Right cardiac atrium (tissue), 5 donors: ENCODE measurements around the gene SLC9A5. TPM values are rescaled to one million over a fixed set of nuclear protein-coding genes. Genes with fewer than 3 reads are reported as not detected.

Source experiments
- ATAC-seq, 2 donors: fragments of 200-7000 bp; cut with Tn5 transposase; one replicate each; pipeline versions ENCODE4 v1.8.0 to v1.9.1; 2020; ENCODE audit warnings: moderate library complexity in 2 of 2, mild to moderate bottlenecking in 1 of 2
- DNase-seq, 3 donors: peaks; one replicate each; pipeline ENCODE4 v3.0.0-alpha.2; 2020
- H3K27ac ChIP-seq: one replicate; pipeline ENCODE4 v1.5.1; 2013; ENCODE audit warnings: mild to moderate bottlenecking, low read length, control low read depth, moderate library complexity
- H3K27me3 ChIP-seq: one replicate; pipeline ENCODE4 v1.6.1; 2013; ENCODE audit not compliant: control insufficient read depth, insufficient read depth
- H3K4me1 ChIP-seq: one replicate; pipeline ENCODE4 v1.6.1; 2013; ENCODE audit warnings: low read length; ENCODE audit not compliant: control insufficient read depth, insufficient read depth
- H3K4me3 ChIP-seq: one replicate; pipeline ENCODE4 v1.5.1; 2013; ENCODE audit warnings: low read length, control low read depth
- H3K9me3 ChIP-seq: one replicate; pipeline ENCODE4 v1.6.1; 2013; ENCODE audit warnings: low read length; ENCODE audit not compliant: control insufficient read depth
- WGBS: extraction: QIAGEN DNeasy Blood & Tissue Kit; methylation state at CpG from one replicate; pipeline ENCODE4 v1.1.7; 2013; 5-methylcytosine and 5-hydroxymethylcytosine counted together
- intact Hi-C, 4 donors: fragments of 100-400 bp; cut with DNase I; formaldehyde crosslinking; loops; one replicate each; pipeline versions ENCODE4 v1.11.0 to v1.14.0; 2022 to 2023
- polyA plus RNA-seq: library from polyadenylated mRNA; stranded (reverse); fragments of 200-250 nt; gene quantifications from one replicate; pipeline ENCODE4 v1.2.3, GENCODE V29; 2013
- total RNA-seq, 4 donors: library from RNA; stranded (reverse); fragmentation: NEBNext Ultra II Directional; extraction: Animal tissue kit (Norgen Biotek cat#: 25700); gene quantifications; one replicate each; pipeline ENCODE4 v1.2.1, GENCODE V29; 2021
- donor health status: healthy with polysubstance abuse.
- donor health status: DM: no; HTN: yes; CAD: no.
- donor health status: DM: no; HTN: no; CAD: no.
- donor health status: DM: no; HTN: yes; CAD: no; lungs with severe emphysema.
- donor health status: DM: yes; HTN: yes; CAD: no.

SLC9A5 gene
- total and polyA plus RNA-seq, 5 donors = 1.9 to 2.9 (median 2.3) TPM

- H3K4me3 ChIP-seq = no peak overlapping the region
- no peak overlapping the region for H3K27ac ChIP-seq
- no peaks in the 10 kb centered on the region for H3K27me3 ChIP-seq
- intact Hi-C loops = loop anchor here in 1 of 4 donors (10.0 kb wide), 1 partner anchor 120 kb away; no protein-coding TSS in a partner anchor
- H3K9me3 ChIP-seq = no peaks in the 10 kb centered on the region
- H3K4me1 ChIP-seq = no peaks in the 10 kb centered on the region
- DNase-seq (peak in 1 of 3 donors; percentile 78), ATAC-seq (peak; percentile 50 to 53)
- 76% methylated on average over 34 of the region's 34 CpGs for WGBS
Observed at GRCh38 chr16:67284699-67285646, 36.2 kb downstream of the SLC9A5 start.

GRCh38 chr16:67286441-67287235 is 37.9 kb downstream of the SLC9A5 start:
- Histone ChIP-seq H3K27me3 (no peaks in the 10 kb centered on the region), H3K4me1 (no peaks in the 10 kb centered on the region), H3K4me3 (no peak overlapping the region), H3K9me3 (no peaks in the 10 kb centered on the region), H3K27ac (no peak overlapping the region)
- ATAC-seq (no peak), DNase-seq (no peak)
- intact Hi-C loops = loop anchor here in 1 of 4 donors (10.0 kb wide), 1 partner anchor 118 kb away; no protein-coding TSS in a partner anchor
- WGBS = 90% methylated on average over 28 of the region's 28 CpGs

- H3K27me3 ChIP-seq = no peaks in the 10 kb centered on the region
- no peak overlapping the region for H3K4me3 ChIP-seq
- DNase-seq (no peak), ATAC-seq (no peak)
- intact Hi-C loops = loop anchor here in 1 of 4 donors (10.0 kb wide), 1 partner anchor 117 kb away; no protein-coding TSS in a partner anchor
- H3K4me1 ChIP-seq = no peaks in the 10 kb centered on the region
- no peaks in the 10 kb centered on the region for H3K9me3 ChIP-seq
- H3K27ac ChIP-seq = no peak overlapping the region
- 94% methylated on average over 14 of the region's 14 CpGs for WGBS
Observed at GRCh38 chr16:67287960-67288359, 39.2 kb downstream of the SLC9A5 start.

GRCh38 chr16:67291461-67291860 is 42.7 kb downstream of the SLC9A5 start:
- Histone ChIP-seq H3K9me3 (no peaks in the 10 kb centered on the region), H3K27ac (no peak overlapping the region), H3K4me3 (no peak overlapping the region), H3K27me3 (no peaks in the 10 kb centered on the region), H3K4me1 (no peaks in the 10 kb centered on the region)
- ATAC-seq (no peak), DNase-seq (no peak)
- intact Hi-C loops = no loop called here
- WGBS = 81% methylated on average over 7 of the region's 7 CpGs

- ATAC-seq (no peak), DNase-seq (no peak)
- Histone ChIP-seq H3K4me1 (no peaks in the 10 kb centered on the region), H3K27ac (no peak overlapping the region), H3K9me3 (no peaks in the 10 kb centered on the region), H3K4me3 (no peak overlapping the region), H3K27me3 (no peaks in the 10 kb centered on the region)
- 87% methylated on average over 4 of the region's 4 CpGs for WGBS
- intact Hi-C loops = no loop called here
Observed at GRCh38 chr16:67294171-67294757, 45.5 kb downstream of the SLC9A5 start.

GRCh38 chr16:67294938-67295361 is 46.2 kb downstream of the SLC9A5 start:
- H3K4me3 ChIP-seq = no peak overlapping the region
- H3K4me1 ChIP-seq = no peaks in the 10 kb centered on the region
- no peak overlapping the region for H3K27ac ChIP-seq
- no peaks in the 10 kb centered on the region for H3K27me3 ChIP-seq
- ATAC-seq (no peak), DNase-seq (peak in 1 of 3 donors; percentile 27)
- 51% methylated on average over 7 of the region's 7 CpGs for WGBS
- no peaks in the 10 kb centered on the region for H3K9me3 ChIP-seq
- intact Hi-C loops = no loop called here

- H3K4me1 ChIP-seq = peaks cover 4% of the 10 kb centered on the region
- H3K9me3 ChIP-seq = no peaks in the 10 kb centered on the region
- DNase-seq (no peak), ATAC-seq (no peak)
- H3K4me3 ChIP-seq = no peak overlapping the region
- WGBS = 71% methylated on average over 3 of the region's 3 CpGs
- intact Hi-C loops = no loop called here
- H3K27ac ChIP-seq = no peak overlapping the region
- no peaks in the 10 kb centered on the region for H3K27me3 ChIP-seq
Observed at GRCh38 chr16:67296420-67296819, 47.6 kb downstream of the SLC9A5 start.

GRCh38 chr16:67298277-67298676 is 49.5 kb downstream of the SLC9A5 start:
- DNase-seq (no peak), ATAC-seq (no peak)
- WGBS = 94% methylated on average over 9 of the region's 9 CpGs
- intact Hi-C loops = no loop called here
- H3K9me3 ChIP-seq = no peaks in the 10 kb centered on the region
- H3K4me1 ChIP-seq = peaks cover 4% of the 10 kb centered on the region
- no peak overlapping the region for H3K27ac ChIP-seq
- H3K4me3 ChIP-seq = no peak overlapping the region
- no peaks in the 10 kb centered on the region for H3K27me3 ChIP-seq

- intact Hi-C loops = no loop called here
- Histone ChIP-seq H3K4me1 (peaks cover 4% of the 10 kb centered on the region), H3K9me3 (no peaks in the 10 kb centered on the region), H3K4me3 (no peak overlapping the region), H3K27me3 (no peaks in the 10 kb centered on the region), H3K27ac (no peak overlapping the region)
- WGBS = 95% methylated on average over 15 of the region's 15 CpGs
- ATAC-seq (no peak), DNase-seq (peak in 1 of 3 donors; percentile 37)
Observed at GRCh38 chr16:67299269-67299668, 50.5 kb downstream of the SLC9A5 start.

GRCh38 chr16:67301080-67301782 is 52.5 kb downstream of the SLC9A5 start:
- ATAC-seq = peak; percentile 91 to 95
- intact Hi-C loops = no loop called here

More at GRCh38 chr16:67301080-67301782, 52.5 kb downstream of the SLC9A5 start:
- H3K9me3 ChIP-seq = no peaks in the 10 kb centered on the region
- H3K4me1 ChIP-seq = peaks cover 4% of the 10 kb centered on the region
- 61% methylated on average over 11 of the region's 11 CpGs for WGBS
- H3K4me3 ChIP-seq = no peak overlapping the region
- H3K27me3 ChIP-seq = no peaks in the 10 kb centered on the region
- no peak overlapping the region for H3K27ac ChIP-seq
- peak; percentile 87 to 94 (median 89) for DNase-seq
